Keratinocyte (primary cell): ENCODE measurements around the gene ZFYVE16. TPM values are rescaled to one million over a fixed set of nuclear protein-coding genes. Genes with fewer than 3 reads are reported as not detected.
"Not testable (repeated sequence)": the region's sequence is repeated elsewhere in the genome, so short reads cannot be mapped to it uniquely, and the experiment has no call there.

ENCODE experiments used
- DNase-seq: peaks from one replicate; pipeline ENCODE4 v3.0.0-alpha.2; 2011; ENCODE audit warnings: low read depth, missing footprints, low spot score
- FAIRE-seq: peaks from 2 replicates; lab custom pipeline; 2011; peaks lifted over from hg19 to GRCh38; lab: Jason Lieb, UNC
- H2AFZ ChIP-seq: 2 replicates; pipeline ENCODE4 v1.6.0; 2012; ENCODE audit warnings: low read length, control low read depth, inconsistent platforms; ENCODE audit not compliant: control insufficient read depth
- H3K27ac ChIP-seq: 2 replicates; pipeline ENCODE4 v1.5.1; 2011; ENCODE audit warnings: low read length; ENCODE audit not compliant: control insufficient read depth, insufficient read depth
- H3K27me3 ChIP-seq: 3 replicates; pipeline ENCODE4 v1.6.0; 2011; ENCODE audit warnings: low read length; ENCODE audit not compliant: control insufficient read depth, insufficient read depth; ENCODE audit errors: extremely low read depth
- H3K36me3 ChIP-seq, 2 experiments: 2 replicates in 1 of 2; 3 replicates in 1 of 2; pipeline ENCODE4 v1.5.1; 2011; ENCODE audit warnings: low read length in 2 of 2, mild to moderate bottlenecking in 1 of 2; ENCODE audit not compliant: control insufficient read depth in 2 of 2, insufficient read depth in 2 of 2; ENCODE audit errors: extremely low read depth in 1 of 2
- H3K4me1 ChIP-seq: 3 replicates; pipeline ENCODE4 v1.5.1; 2011; ENCODE audit warnings: low read length; ENCODE audit not compliant: control insufficient read depth, insufficient read depth; ENCODE audit errors: extremely low read depth
- H3K4me2 ChIP-seq: 3 replicates; pipeline ENCODE4 v1.6.0; 2011; ENCODE audit warnings: low read depth, low read length; ENCODE audit not compliant: control insufficient read depth, insufficient read depth; ENCODE audit errors: extremely low read depth
- H3K4me3 ChIP-seq, 3 experiments: fragments of 200-600 bp in 1 of 3; sonication (generic) in 1 of 3; 2 replicates in 2 of 3; 3 replicates in 1 of 3; pipeline ENCODE4 v1.5.1; 2011 to 2016; ENCODE audit warnings: low read length in 3 of 3, mild to moderate bottlenecking in 3 of 3, control low read depth in 2 of 3, inconsistent platforms in 1 of 3, low read depth in 1 of 3, mixed read lengths in 1 of 3, mixed run types in 1 of 3, moderate library complexity in 1 of 3; ENCODE audit not compliant: control insufficient read depth in 2 of 3, insufficient read depth in 2 of 3; ENCODE audit errors: extremely low read depth in 1 of 3
- H3K79me2 ChIP-seq: 2 replicates; pipeline ENCODE4 v1.6.0; 2012; ENCODE audit warnings: low read length; ENCODE audit not compliant: control insufficient read depth, insufficient read depth
- H3K9ac ChIP-seq: 3 replicates; pipeline ENCODE4 v1.6.0; 2011; ENCODE audit warnings: low read length; ENCODE audit not compliant: control insufficient read depth, insufficient read depth; ENCODE audit errors: extremely low read depth
- H3K9me1 ChIP-seq: 3 replicates; pipeline ENCODE4 v1.6.0; 2011; ENCODE audit warnings: low read length; ENCODE audit not compliant: control insufficient read depth, insufficient read depth; ENCODE audit errors: extremely low read depth
- H3K9me3 ChIP-seq: 2 replicates; pipeline ENCODE4 v1.5.1; 2012; ENCODE audit warnings: low read depth, low read length; ENCODE audit not compliant: control insufficient read depth
- H4K20me1 ChIP-seq: 3 replicates; pipeline ENCODE4 v1.6.0; 2011; ENCODE audit warnings: low read length; ENCODE audit not compliant: control insufficient read depth, insufficient read depth; ENCODE audit errors: extremely low read depth
- EZH2 ChIP-seq: IDR thresholded peaks from one replicate; pipeline ENCODE4 v1.6.1; 2012; ENCODE audit warnings: inconsistent platforms, mild to moderate bottlenecking, low read length, moderate library complexity
- dilution Hi-C: fragments of 300-500 bp; cut with MboI; formaldehyde crosslinking; loops from one replicate; pipeline ENCODE4 v1.7.0; 2020; ENCODE audit warnings: low sequenced_read_pairs; ENCODE audit not compliant: extremely low pct_ligation_motif_present
- polyA plus RNA-seq, 5 experiments: library from polyadenylated mRNA; depleted of rRNA in 3 of 5; stranded (reverse) in 3 of 5; stranded (forward) in 1 of 5; unstranded in 1 of 5; fragments of >200 nt; gene quantifications; 1 replicate in 1 of 5; 2 replicates in 3 of 5; 3 replicates in 1 of 5; pipeline versions ENCODE4 v1.2.1 to v1.2.3, GENCODE V29; 2011 to 2012; ENCODE audit warnings: missing spikeins in 2 of 5, low read depth in 1 of 5, low replicate concordance in 1 of 5
- TF ChIP-seq, protein P1 (sequence below), 3 experiments: IDR thresholded peaks in 1 of 3; conservative IDR thresholded peaks in 1 of 3; optimal IDR thresholded peaks in 1 of 3; 2 replicates in 2 of 3; 3 replicates in 1 of 3; pipeline versions ENCODE3 to v1.5.1; 2011; ENCODE audit warnings: low read length in 3 of 3, mild to moderate bottlenecking in 3 of 3, moderate library complexity in 2 of 3, control low read depth in 1 of 3, inconsistent platforms in 1 of 3; ENCODE audit not compliant: insufficient read depth in 2 of 3; ENCODE audit errors: extremely low read depth in 1 of 3

Gene ZFYVE16
- polyA plus RNA-seq, 1 donor (not counting 4 experiments of a cell fraction or from before 2014, with no cell fraction given), result 13.5 TPM

DNA sequence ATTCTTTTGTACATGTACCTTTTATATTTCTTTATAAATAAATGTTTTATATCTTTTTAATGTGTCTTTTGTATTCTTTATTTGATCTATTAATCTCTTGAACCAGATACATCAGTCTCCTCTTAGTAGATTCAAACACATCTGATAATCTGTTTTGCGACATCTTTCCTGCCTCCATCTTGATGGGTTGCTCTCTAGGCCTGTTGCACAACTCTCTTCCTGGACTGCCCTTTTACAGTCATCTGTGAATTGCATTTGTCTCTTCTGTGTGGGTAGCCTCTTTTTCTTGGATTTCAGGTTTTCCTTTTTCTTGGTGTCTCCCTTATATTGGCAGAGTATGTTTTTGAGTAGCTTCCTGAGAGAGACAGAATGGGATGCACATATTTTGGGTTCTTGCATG, 6.2 kb downstream of the ZFYVE16 start:
- H3K79me2 ChIP-seq, result peaks cover 59% of the 10 kb centered on the region
- no peaks in the 10 kb centered on the region for H3K27me3 ChIP-seq
- no peak overlapping the region for H2AFZ ChIP-seq
- H3K9me1 ChIP-seq, result no peaks in the 10 kb centered on the region
- DNase-seq (no peak), FAIRE-seq (no peak)
- H3K27ac ChIP-seq, result no peak overlapping the region
- dilution Hi-C loops, result no loop called here
- no peak for TF ChIP-seq EZH2
- TF ChIP-seq, protein P1, sequence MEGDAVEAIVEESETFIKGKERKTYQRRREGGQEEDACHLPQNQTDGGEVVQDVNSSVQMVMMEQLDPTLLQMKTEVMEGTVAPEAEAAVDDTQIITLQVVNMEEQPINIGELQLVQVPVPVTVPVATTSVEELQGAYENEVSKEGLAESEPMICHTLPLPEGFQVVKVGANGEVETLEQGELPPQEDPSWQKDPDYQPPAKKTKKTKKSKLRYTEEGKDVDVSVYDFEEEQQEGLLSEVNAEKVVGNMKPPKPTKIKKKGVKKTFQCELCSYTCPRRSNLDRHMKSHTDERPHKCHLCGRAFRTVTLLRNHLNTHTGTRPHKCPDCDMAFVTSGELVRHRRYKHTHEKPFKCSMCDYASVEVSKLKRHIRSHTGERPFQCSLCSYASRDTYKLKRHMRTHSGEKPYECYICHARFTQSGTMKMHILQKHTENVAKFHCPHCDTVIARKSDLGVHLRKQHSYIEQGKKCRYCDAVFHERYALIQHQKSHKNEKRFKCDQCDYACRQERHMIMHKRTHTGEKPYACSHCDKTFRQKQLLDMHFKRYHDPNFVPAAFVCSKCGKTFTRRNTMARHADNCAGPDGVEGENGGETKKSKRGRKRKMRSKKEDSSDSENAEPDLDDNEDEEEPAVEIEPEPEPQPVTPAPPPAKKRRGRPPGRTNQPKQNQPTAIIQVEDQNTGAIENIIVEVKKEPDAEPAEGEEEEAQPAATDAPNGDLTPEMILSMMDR (optimal IDR thresholded peaks at IDR 0.05 in 1 of 3, IDR thresholded peaks at IDR 0.05 in 1 of 3, conservative IDR thresholded peaks at IDR 0.05 in 1 of 3; ENCODE audit: extremely low read depth in 1 of 3, insufficient read depth in 2 of 3, low read length in 3 of 3), result no peak
- H3K4me3 ChIP-seq, result no peak overlapping the region
- no peak overlapping the region for H3K4me2 ChIP-seq
- no peaks in the 10 kb centered on the region for H3K9me3 ChIP-seq
- no peaks in the 10 kb centered on the region for H4K20me1 ChIP-seq
- peaks cover 8% of the 10 kb centered on the region for H3K4me1 ChIP-seq
- H3K36me3 ChIP-seq, result peaks cover 0 to 2% of the 10 kb centered on the region in 2 experiments
- no peak overlapping the region for H3K9ac ChIP-seq

DNA sequence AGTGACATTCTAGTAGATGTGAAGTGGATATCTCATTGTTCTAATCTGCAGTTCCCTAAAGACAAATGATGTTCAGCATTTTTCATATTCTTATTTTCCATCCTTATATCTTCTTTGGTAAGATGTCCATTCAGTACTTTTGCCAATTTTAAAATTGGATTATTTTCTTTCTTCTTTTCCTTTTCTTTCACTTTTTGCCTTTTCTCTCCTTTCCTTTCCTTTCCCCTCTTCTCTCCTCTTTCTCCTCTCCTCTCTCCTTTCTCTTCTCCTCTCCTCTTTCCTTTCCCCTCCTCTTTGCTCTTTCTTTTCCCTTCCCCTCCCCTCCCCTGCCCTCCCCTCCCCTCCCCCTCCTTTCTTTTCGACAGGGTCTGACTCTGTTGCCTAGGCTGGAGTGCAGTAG, 10.1 kb downstream of the ZFYVE16 start:
- Histone ChIP-seq H3K79me2 (peaks cover 38% of the 10 kb centered on the region), H3K27me3 (no peaks in the 10 kb centered on the region), H2AFZ (no peak overlapping the region), H3K4me1 (no peaks in the 10 kb centered on the region), H3K9me3 (no peaks in the 10 kb centered on the region), H3K36me3 (no peaks in the 10 kb centered on the region), H3K4me2 (no peak overlapping the region), H4K20me1 (no peaks in the 10 kb centered on the region), H3K9me1 (no peaks in the 10 kb centered on the region), H3K9ac (no peak overlapping the region), H3K27ac (no peak overlapping the region), H3K4me3 (no peak overlapping the region)
- dilution Hi-C loops, result no loop called here
- FAIRE-seq, result no peak
- DNase-seq, result no peak
- TF ChIP-seq, protein P1 (optimal IDR thresholded peaks at IDR 0.05 in 1 of 3, IDR thresholded peaks at IDR 0.05 in 1 of 3, conservative IDR thresholded peaks at IDR 0.05 in 1 of 3; ENCODE audit: extremely low read depth in 1 of 3, insufficient read depth in 2 of 3, low read length in 3 of 3), result no peak
- no peak for TF ChIP-seq EZH2

DNA sequence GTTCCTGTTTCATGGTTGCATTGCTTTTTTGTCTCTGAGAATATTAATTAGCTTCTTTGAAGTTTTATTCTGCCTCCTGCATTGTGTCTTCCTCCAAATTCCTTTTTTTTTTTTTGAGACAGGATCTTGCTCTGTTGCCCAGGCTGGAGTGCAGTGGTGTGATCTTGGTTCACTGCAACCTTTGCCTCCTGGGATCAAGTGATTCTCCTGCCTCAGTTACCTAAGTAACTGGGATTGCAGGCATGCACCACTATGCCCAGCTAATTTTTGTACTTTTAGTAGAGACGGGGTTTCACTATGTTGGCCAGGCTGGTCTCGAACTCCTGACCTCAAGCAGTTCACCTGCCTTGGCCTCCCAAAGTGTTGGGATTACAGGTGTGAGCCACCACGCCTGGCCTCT, 16.5 kb downstream of the ZFYVE16 start:
- dilution Hi-C loops, H2AFZ ChIP-seq, H3K4me3 ChIP-seq, H3K36me3 ChIP-seq, H3K4me2 ChIP-seq, H3K9me1 ChIP-seq, H3K4me1 ChIP-seq, H3K9ac ChIP-seq, H4K20me1 ChIP-seq, H3K27me3 ChIP-seq, H3K9me3 ChIP-seq, FAIRE-seq, DNase-seq, H3K27ac ChIP-seq: not testable (repeated sequence)
- H3K79me2 ChIP-seq, result peaks cover 33% of the 10 kb centered on the region
